NCI-H526 treated with DMSO at 0.1 percent for 48 hours (cell line): ENCODE measurements around the gene WDR38.
A peak's percentile ranks its signal among the peaks of the same experiment; 100 is the strongest.
"Not testable (repeated sequence)": the region's sequence is repeated elsewhere in the genome, so short reads cannot be mapped to it uniquely, and the experiment has no call there.

Experiments used
- DNase-seq: peaks from one replicate; lab custom pipeline; 2025; lab: John Stamatoyannopoulos, UW

The WDR38 gene

GRCh38 chr9:124834591-124834990, 18.7 kb upstream of the WDR38 start:
- no peak for DNase-seq

DNA sequence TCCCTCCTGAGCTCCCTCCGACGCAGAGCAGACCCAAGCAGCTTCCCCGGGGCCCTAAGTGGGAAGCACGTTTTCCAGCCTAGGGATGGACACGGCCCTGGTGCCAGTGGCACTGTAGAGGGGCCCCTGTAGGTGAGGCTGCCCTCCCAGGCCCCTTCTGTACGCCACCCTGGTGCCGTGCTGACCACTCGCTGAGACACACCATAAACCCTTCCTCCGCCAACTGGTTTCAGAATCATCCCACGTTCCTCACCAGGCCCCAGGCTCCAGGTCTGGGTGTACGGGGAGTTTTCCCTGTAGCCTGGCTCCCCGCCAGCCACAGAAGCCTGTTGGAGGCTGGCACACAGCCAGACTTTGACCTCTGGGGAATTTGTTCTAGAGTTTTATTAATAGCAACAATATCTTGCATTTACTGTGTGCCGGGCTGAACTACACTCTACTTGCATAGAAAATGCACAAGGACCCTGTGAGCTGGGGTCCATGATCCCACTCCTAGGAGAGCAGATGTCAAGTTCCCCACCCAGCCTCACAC, 18.2 kb upstream of the WDR38 start:
- DNase-seq, result peak; percentile 10

DNA sequence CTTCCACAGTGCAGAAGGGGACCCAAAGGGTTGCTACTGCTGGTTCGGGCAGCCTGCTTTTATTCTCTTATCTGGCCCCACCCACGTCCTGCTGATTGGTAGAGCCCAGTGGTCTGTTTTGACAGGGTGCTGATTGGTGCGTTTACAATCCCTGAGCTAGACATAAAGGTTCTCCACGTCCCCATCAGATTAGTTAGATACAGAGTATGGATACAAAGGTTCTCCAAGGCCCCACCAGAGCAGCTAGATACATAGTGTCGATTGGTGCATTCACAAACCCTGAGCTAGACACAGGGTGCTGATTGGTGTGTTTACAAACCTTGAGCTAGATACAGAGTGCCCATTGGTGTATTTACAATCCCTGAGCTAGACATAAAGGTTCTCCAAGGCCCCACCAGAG, 15.1 kb upstream of the WDR38 start:
- DNase-seq, result not testable (repeated sequence)

GRCh38 chr9:124838567-124839275, 14.5 kb upstream of the WDR38 start:
- not testable (repeated sequence) for DNase-seq

DNA sequence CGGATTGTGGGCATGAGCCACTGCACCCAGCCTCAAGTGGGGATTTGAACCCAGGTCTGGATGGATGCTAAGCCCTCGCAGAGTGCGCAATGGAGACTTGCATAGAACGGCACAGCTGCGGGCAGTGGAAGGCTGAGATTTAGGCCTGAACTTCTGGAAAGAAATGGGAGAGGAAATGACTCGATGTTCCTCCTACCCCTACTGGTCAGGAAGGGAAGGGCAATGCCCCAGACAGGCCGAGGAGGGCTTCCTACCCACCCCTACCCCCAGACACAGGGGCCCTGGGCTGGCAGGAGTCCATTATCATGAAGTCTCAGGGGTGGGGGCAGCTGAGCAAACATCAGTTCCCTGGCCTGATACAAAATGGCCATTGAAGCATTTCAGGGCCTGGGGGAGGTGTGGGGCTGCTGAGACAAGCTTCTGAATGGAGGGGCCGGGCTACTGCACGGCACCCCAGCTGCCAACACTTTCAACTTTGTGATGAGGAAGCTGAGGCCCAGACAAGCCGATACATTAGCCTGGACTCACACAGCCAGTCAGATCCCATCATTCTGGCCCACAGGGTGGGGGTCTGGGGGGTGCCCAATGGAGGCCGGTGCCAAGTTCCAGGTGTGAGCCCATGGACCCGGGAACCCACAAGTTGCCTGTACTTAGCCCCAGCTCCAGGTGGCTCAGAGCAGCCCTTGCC, 13.5 kb upstream of the WDR38 start:
- no peak for DNase-seq

DNA sequence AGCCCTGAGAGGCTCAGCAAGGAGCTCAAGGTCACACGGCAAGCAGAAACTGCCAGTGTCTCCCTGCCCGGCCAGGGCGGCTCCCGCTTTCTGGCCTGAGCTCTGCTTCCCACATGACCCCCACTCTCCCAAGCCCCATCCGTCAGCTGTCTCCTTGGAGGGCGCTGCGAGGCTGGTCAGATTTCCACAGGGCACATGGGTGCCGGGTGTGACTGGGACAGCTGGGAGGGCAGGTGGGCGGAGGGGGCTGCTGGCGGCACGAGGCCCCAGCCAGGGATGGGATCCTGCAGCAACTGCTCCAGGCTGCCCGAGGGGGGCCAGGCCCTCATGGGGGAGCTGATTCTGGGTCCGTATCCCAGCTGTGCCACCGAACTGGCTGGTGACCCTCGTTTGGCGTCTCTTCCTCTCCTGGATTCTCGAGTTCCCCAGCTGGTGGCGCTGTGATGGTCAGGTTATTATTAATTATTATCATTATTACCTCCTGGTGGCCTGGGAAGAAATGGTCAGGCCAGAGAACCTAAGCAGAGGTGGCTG, 12.9 kb upstream of the WDR38 start:
- DNase-seq, result no peak

- no peak for DNase-seq
Observed at GRCh38 chr9:124841075-124841821, 12.0 kb upstream of the WDR38 start.

GRCh38 chr9:124843456-124844034, 9.7 kb upstream of the WDR38 start:
- DNase-seq, result no peak

DNA sequence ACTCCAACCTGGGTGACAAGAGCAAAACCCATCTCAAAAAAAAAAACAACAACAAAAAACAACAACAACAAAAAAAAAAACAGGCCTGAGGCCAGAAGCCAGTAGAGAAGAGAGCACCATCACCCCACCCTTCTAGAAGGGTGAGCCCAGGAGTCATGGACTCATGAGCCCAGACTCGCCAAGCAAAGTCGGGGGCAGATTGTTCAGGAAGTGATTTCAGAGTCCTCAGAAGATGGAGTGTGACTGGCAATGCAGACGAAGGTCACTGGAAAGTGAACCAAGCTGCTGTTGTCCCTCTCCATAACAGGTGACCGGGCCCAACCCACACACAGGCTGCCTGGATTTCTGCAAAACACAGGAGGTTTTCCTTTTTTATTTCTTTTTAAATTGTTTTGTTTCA, 9.0 kb upstream of the WDR38 start:
- DNase-seq, result no peak

DNA sequence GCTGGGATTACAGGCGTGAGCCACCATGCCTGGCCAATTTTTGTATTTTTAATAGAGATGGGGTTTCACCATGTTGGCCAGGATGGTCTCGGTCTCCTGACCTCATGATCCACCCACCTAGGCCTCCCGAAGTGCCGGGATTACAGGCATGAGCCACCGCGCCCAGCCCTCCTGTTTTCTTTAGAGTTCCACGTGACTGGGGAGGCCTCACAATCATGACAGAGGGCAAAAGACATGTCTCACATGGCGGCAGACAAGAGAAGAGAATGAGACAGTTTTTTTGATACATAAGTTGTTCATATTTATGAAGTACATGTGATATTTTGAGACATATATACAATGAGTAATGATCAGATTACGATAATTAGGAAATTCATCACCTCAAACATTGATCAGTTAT, 6.8 kb upstream of the WDR38 start:
- DNase-seq, result not testable (repeated sequence)

GRCh38 chr9:124846969-124847368, 6.3 kb upstream of the WDR38 start:
- no peak for DNase-seq

DNA sequence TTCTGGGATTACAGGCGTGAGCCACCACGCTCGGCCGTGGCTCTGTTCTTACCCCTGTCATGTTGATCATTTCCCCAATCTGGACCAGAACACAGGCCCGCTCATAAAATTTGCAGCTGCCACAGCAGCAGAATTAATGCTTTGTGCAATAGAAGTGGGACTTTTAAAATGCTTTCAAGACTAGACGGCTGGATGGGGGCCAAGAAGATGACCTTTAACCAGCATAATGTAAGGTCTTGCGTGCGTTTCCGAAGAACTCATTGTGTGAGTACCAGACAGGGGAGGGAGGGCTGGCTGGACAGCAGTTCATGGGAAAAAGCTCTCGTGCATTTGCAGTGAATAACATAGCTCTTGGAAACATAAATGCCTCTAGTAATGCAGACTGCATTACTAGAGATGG, 3.5 kb upstream of the WDR38 start:
- no peak for DNase-seq

DNA sequence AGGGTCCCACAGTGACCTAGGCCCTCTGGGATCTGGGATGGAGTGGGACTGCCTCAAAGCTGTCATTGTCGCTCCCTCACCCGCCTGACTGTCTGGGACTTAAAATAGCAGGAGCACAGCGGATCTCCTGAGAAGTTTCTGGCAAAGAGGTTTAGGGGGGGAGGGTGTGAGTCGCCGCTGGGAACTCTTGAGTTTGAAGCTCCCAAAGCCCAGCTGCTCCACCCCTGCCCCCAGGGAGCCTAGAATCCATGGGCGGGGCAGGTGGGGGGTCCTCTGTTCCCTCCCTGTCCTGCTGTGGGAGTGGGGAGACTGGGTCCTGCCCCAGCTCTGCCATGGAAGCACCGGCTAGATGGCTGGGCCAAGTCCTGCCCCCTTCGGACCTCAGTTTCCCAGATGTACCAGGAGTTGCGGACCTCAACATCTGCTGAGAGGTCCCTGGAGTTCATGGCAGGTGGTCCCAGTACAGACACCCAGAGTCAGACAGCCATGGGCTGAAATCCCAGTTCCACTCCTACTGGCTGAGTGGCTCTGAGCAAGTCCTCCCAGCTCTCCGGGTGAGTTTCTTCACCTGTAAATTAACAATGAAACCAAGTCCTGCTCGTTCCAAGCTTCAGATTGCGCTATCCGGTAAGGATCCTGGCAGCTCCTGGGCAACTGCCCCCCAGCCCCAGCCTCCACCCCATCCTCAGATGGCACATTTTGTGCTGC, 985 bp upstream of the WDR38 start:
- DNase-seq, result no peak

- no peak for DNase-seq
Observed at GRCh38 chr9:124853605-124854143, 414 bp downstream of the WDR38 start.

GRCh38 chr9:124854161-124854560, 901 bp downstream of the WDR38 start:
- no peak for DNase-seq

- DNase-seq, result no peak
Observed at GRCh38 chr9:124854822-124855221, 1.6 kb downstream of the WDR38 start.

DNA sequence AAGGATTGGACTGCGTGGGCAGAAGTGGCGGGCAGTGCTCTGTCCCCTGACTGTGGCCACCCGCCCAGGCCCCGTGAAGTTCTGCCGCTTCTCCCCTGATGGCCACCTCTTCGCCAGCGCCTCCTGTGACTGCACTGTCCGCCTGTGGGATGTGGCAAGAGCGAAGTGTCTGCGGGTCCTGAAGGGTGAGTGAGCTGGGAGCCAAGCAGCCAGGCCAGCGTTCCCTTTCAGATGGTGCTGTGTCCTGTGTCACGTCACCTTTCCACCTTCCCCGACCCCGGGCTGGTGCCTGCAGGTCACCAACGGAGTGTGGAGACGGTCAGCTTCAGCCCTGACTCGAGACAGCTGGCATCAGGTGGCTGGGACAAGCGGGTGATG, 2.3 kb downstream of the WDR38 start:
- no peak for DNase-seq

DNA sequence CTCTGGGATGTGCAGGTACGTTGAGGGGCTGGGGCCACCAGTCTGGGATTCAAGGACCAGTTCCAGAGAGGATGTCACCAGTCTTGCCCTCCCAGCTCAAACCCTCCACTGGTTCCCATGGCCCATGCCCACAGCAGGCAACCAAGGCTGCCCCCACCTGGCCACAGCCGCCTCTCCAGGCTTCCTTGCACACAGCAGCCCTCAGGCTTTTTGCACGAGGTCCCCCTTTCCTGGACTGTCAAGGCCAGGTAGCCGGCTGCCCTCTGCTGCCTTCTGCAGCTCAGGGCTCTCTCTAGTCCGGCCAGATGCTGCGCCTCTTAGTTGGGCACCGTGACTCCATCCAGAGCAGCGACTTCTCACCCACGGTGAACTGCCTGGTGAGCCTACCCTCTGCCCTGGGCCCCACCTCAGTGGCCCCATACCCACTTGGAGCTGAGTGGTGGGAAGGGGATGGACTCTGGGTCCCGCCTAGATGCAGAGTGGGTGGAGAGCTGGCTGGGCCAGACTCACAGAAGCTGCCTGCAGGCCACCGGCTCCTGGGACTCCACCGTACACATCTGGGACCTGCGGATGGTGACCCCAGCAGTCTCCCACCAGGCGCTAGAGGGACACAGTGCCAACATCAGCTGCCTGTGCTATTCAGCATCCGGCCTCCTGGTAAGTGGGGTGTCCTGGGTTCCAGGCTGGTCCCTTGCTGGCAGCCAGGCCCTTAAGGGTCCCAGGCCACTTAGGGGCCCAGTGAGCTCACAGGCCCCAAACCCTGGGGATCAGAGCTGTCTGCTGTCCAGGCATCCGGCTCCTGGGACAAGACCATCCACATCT, 2.9 kb downstream of the WDR38 start:
- no peak for DNase-seq

GRCh38 chr9:124857533-124858162, 4.4 kb downstream of the WDR38 start:
- DNase-seq, result no peak
